GM11168 (cell line): ENCODE data around the gene BORCS8.
"Not testable (repeated sequence)": the region's sequence is repeated elsewhere in the genome, so short reads cannot be mapped to it uniquely, and the experiment has no call there.

Experiments
- in situ Hi-C: fragments of 300-500 bp; cut with MboI; formaldehyde crosslinking; loops from one replicate; pipeline ENCODE4 v1.12.0; 2022; ENCODE audit warnings: low sequenced_read_pairs; ENCODE audit not compliant: unreplicated experiment

The BORCS8 gene

GRCh38 chr19:19185853-19186740 is 5.9 kb downstream of the BORCS8 start:
- in situ Hi-C loops, result no loop called here

DNA sequence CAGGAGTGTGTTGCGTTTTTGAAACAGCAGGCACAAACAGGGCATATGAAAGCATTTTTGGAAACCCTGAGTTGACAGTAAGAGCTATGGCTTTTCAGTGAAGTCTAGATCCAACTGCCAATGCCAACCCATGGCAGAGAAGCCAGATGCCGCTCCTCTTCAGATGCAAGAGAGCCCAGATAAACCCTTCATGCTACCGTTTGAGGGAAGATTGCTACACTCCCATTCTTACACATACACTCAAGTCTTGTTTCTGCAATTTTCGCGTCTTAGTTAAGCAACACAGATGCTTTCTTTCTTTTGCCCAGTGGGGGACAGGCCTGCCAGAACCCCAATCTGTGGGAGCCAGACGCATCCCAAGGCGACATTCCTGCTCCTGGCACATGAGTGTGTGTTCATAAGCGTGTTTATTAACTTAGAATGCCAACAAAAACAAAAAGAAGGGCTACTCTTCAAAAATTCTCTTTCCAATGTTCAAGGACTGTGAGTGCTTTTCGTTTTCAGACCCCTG is 10.4 kb downstream of the BORCS8 start:
- in situ Hi-C loops, result no loop called here

DNA sequence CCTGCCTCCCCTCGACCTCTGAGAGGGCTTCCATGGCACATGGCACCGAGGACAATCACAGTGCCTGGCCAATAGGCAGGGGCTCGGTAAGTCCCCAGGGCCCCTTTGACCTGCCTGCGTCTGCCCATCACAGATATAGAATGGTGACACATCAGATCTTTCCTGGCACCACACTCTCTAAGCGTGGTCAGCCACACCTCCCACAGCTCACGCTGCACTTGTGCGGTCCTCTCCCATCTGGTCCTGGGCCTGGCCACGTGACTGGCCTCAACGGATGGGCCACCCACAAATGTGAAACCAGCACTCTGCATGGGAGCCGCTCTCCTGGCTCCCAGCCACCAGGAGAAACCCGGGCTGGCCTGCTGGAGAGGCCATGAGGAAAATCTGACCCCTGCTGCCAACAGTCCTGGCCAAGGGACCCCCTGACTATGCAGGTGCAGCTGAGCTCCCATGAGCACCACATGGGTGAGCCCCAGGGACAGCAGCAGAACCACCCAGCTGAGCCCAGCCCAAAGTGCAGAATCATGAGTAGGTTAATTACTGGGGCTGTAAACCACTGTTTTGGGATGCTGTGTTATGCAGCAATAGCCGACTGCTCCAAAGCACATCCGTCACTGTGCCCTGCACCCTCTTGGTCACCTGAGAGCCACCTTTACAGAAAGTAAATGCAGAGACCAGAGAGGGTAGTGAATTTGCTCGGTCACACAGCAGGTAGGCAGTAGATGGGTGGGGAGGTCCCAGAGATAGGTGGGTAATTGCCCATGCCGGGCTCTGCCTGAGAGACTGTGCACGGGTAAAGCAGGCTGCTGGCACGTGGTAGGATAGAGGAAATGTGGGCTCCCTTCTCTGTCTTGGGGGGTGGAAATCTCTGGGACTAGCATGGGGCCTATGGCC is 12.2 kb downstream of the BORCS8 start:
- in situ Hi-C loops, result loop anchor here (5.0 kb wide), 1 partner anchor 37 kb away; no protein-coding TSS in a partner anchor

DNA sequence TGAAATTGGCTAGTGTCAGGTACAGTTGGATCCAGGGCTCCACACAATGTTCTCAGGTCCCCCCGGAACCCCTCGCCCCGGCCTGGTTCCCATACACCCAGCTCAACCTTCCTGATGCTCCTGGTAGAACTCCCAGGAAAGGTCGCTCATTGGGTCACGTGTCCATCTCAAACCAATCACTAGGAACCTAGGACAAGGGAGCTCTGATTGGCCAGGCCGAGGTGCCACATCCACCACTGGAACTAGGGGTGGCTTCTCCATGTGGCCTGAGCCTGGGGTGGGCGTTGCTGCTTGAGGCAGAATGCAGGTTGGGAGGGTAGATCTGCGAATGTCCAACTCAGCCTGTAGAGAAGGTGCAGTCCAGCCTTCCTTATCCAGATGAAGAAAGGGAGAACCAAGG is 15.0 kb downstream of the BORCS8 start:
- in situ Hi-C loops, result loop anchor here (5.0 kb wide), 1 partner anchor 35 kb away; no protein-coding TSS in a partner anchor

DNA sequence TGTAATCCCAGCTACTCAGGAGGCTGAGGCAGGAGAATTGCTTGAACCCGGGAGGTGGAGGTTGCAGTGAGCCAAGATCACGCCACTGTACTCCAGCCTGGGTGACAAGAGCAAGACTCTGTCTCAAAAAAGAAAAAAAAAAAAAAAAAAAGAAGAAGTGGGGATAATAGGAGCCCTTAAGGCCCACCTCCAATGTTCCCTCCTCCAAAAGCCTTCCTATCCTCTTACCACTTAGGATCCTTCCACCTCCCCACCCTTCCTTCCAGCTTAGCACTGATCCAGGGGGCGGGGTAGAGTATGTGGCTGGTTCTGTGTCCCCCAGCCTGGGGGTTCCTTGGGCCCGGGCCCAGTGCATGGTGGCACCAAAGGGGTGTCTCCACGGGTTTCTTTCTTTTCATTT is 18.7 kb downstream of the BORCS8 start:
- in situ Hi-C loops, result not testable (repeated sequence)

DNA sequence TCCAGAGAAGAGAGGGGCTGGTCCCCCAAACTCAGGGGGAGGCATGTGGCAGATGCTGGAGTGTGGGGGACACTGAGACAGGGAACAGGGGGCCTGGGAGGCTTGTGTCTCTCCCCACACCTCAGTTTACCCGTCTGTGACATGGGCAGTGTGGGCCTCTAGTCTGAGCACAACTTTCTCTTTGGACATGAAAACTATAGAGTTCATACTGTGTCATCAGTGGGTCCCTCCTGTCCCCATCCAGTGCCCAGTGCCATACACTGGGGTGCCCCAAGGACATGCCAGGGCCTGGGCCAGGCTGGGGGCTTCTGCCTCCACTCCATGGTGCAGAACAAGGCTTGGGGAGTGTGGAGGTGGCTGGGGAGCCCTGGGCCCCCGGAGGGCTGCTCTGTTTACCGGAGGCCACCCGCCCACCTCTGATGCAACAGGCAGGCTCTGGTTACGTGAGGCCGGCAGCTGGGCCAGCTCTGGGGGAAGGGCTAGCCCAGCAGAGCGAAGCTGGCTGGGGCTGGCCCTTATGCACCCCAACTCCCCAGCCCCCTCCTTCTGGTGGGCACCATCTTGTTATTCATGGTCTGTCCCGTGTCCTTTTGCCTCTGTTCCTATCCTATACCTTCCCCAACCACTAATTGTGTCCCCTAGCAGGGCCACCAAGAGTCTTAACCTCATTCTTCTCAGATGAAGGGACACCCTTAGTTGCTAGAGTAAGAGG is 20.0 kb downstream of the BORCS8 start:
- in situ Hi-C loops, result no loop called here

DNA sequence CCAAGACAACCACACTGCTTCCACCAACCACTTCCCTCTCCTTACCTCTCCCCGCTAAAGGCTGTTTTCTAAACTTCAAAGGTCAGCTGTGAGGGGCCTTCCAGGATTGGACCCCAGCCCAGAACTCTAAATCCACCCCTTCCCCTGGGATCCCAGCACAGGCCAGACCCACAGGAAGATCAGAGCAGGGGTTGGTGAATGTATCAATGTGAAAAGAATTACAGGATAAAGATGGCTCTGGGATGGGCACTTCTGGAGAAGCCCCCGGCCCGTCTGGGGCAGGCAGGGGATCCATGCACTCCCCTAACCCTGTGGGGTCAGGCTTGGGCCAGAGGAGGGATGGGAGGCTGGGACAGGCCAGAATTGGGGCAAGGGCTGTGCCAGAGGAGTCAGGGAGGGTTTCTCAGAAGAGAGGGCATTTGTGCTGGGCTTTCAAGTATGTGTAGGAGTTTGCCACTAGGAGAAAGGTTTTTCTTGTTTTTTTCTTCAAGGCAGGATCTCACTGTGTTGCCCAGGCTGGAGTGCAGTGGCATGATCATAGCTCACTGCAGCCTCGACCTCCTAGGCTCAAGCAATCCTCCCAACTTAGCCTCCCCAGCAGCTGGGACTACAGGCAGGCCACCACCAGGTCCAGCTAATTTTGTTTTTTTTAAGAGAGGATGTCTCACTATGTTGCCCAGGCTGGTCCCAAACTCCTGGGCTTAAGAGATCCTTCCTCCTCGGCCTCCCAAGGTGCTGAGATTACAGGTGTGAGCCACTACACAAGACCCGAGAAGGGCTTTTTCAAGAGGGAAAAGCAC is 20.9 kb downstream of the BORCS8 start:
- in situ Hi-C loops, result no loop called here

GRCh38 chr19:19170053-19170872 is 21.7 kb downstream of the BORCS8 start, which contains the start of gene MEF2B:
TSS of gene MEF2B (minus strand) at chr19:19170263. CDS start at chr19:19150735, 19,528 bp downstream.
- in situ Hi-C loops, result no loop called here

DNA sequence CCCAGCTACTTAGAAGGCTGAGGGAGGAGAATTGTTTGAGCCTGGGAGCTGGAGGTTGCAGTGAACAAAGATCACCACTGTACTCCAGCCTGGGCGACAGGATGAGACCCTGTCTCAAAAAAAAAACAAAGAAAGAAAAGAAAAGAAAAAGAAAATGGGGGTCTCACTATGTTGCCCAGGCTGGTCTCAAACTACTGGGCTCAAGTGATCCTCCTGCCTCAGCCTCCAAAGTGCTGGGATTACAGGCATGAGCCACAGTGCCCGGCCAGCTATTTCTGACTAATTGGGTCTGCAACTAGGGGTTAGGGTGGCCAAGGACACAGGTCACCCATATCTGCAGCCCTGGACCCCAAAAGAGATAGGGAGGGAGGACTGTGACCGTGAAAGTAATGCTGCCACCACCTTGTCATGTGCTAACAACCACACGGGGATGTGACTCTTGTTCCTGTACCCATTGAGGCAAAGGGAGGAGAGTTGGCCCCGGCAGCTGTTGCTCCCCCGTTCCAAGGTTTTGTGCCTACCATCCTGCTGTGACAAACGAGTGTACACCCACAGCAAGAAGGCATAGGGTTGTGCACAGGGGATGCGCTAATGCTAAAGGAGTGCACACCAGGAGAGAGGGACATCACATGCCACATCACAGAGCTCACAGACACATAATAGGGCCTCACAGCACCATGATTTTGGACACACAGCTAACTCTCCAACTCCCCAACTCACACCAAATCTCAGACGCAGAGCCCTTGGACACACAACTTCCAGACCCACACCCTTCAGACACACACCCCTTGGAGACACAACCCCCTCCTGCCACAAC is 22.5 kb downstream of the BORCS8 start:
- in situ Hi-C loops, result no loop called here

DNA sequence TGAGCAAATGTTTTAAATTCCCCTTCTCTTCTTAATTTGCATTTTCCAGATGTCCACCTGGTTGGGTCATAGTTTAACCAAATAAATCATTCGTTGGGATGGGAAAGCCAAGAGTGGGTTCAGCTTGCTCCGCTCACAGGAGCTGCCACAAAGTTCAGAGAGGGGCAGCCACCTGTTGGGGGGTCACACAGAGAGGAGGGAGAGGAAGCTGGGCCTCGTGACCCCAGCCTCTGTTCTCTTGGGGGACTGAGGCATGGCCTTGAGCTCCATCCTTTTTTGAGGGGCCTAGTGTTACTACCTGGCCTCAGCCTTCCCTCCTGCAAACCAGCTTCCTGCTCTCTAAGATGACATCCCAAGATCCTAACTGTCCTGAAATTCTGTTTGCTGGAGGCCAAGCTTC is 24.3 kb downstream of the BORCS8 start:
- in situ Hi-C loops, result no loop called here

GRCh38 chr19:19165396-19165795 is 26.6 kb downstream of the BORCS8 start:
- in situ Hi-C loops, result no loop called here

DNA sequence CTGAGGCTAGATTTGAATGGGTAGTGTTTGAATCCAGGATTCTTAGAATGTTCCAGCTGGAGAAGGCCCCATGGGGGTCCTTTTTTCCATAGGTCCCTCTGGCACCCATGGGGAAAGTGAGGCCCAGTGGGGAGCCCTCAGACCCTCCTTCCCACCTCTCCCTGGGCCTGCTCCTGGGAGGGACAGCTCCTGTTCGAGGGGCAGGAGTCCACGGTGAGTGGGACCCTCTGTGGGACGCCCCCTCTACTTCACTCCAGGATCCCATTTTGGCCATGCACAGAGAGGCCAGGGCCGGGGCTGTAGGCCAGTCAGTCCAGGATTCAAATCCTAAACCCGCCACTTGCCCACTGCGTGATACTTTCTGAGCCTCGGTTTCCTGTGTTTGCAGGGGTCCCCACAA is 29.5 kb downstream of the BORCS8 start:
- in situ Hi-C loops, result no loop called here

DNA sequence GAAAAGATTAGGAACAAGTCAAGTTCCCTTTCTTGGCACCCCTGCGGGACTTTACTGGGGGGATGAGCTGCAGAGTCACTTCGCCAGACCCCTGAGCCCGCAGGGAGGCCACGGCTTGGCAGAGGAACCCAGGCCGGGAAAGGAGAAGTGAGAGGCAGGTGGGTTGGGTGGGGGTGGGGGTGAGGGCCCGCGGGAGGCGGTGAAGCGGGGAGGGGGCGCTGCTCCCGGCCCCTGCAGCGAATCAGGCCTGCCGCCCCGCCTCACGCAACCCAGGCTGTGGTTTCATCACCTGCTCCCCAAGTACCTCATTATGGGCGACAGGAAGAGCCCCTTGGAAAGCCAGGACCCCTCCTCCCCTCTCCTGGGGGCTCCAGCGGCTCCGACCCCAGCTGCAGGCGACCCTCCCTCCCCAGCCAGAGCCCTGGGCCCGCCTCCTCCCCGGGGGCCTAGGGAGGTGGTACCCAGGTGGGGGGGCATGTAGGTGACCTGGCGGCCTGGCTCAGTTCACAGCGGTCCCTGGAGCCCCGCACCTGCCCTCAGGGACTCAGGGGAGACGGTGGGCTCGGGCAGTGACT is 31.4 kb downstream of the BORCS8 start:
- in situ Hi-C loops, result no loop called here

- in situ Hi-C loops, result no loop called here
Measured at GRCh38 chr19:19159534-19159933, 32.4 kb downstream of the BORCS8 start.

DNA sequence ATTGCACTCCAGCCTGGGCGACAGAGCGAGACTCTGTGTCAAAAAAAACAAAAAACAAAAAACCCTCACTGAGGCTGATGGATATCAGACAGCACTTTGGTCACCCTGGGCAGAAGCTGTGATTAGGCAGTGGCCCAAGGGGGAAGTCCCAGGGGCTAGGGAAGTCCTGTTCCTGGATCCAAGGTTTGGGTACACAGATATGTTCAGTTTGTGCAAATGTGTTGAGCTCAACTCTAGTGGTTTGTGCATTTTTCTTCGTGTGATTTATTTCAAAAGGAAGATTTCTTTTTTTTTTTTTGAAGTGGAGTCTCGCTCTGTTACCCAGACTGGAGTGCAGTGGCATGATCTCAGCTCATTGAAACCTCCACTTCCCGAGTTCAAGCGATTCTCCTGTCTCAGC is 34.1 kb downstream of the BORCS8 start:
- in situ Hi-C loops, result no loop called here

- in situ Hi-C loops, result no loop called here
Measured at GRCh38 chr19:19155495-19156219, 36.3 kb downstream of the BORCS8 start.
